T-helper 22 cell (primary cell): Measurements from ENCODE around the gene MTMR4.
A peak's percentile ranks its signal among the peaks of the same experiment; 100 is the strongest.
"Not testable (repeated sequence)": the region's sequence is repeated elsewhere in the genome, so short reads cannot be mapped to it uniquely, and the experiment has no call there.

ENCODE experiments used
- DNase-seq: peaks from one replicate; pipeline ENCODE4 v3.0.0-alpha.2; 2020; ENCODE audit warnings: low read depth

The MTMR4 gene

GRCh38 chr17:58525239-58525638, 10.8 kb upstream of the MTMR4 start:
- no peak for DNase-seq

DNA sequence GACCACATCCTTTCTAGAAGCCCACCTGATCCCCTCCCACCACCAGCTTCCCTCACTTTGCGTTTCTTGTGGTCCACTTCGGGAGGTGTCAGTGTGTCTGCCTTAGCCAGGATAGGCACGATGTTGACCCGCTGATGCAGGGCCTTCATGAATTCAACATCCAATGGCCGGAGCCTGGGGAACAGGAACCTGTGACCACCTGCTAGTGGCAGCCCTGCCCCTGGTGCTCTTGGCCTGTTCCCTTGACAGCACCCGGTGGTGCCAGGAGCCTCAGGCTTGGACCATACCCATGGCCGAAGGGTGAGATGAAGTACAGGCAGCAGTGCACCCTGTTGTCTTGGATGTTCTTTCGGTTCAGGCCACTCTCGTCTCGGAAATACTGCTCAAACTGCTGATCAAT, 7.2 kb upstream of the MTMR4 start:
- DNase-seq: no peak

- no peak for DNase-seq
These were observed 6.5 kb upstream of the MTMR4 start for GRCh38 chr17:58520843-58521430.

DNA sequence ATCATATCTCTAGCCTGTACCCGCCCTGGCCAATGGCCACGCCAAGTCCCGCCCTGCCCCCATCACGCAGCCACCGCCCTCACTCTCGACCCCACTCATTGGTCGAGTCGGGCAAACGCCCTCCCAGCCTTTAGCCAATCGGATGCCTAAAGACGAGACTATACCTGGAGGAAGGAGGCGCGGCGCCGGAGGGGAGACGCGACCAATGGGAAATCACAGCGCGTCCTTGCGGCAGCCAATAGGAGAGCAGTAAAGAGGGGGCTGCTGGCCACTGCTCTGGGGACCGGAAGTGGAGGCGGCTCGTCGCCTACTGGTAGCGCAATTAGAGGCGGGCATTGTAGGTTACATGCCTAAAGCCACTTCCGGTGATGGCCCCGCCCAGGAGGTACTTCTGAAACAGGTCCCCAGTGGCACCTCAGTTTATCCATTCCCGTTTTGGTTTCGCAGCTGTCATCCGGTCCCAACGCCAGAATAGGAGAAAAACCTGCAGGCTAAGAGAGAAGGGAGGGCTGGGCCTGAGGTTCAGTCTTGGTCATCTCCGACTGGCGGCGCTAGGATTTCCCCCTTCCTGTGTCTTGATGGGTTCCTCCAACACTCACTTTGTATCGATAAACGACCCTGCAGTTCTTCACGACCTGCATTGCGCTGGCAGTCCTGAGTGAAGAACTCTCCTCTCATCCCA, 3.6 kb upstream of the MTMR4 start:
- DNase-seq: peak; percentile 100

GRCh38 chr17:58517378-58517927, 3.0 kb upstream of the MTMR4 start:
- no peak for DNase-seq

- no peak for DNase-seq
These were observed 2.4 kb upstream of the MTMR4 start for GRCh38 chr17:58516644-58517377.

- DNase-seq: no peak
These were observed 848 bp upstream of the MTMR4 start for GRCh38 chr17:58515286-58515685.

DNA sequence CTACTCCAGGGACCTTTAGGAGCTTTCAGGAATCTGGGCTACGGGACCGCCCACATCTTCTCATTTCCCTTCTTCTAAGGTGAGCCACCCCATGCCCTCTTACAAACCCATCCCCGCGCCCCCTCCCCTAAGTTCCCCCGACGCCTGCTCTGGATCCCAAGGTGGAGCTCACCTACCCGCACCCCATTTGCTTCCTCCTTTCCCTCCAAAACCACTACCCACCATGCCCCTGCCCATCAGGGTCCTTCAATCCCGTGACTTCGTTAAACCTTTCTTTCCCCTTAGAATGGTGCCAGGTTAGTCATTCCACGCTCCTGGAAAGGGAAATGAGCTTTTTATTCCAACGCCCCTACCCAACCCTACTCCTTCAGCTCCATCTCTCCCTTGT, 326 bp upstream of the MTMR4 start:
- no peak for DNase-seq

DNA sequence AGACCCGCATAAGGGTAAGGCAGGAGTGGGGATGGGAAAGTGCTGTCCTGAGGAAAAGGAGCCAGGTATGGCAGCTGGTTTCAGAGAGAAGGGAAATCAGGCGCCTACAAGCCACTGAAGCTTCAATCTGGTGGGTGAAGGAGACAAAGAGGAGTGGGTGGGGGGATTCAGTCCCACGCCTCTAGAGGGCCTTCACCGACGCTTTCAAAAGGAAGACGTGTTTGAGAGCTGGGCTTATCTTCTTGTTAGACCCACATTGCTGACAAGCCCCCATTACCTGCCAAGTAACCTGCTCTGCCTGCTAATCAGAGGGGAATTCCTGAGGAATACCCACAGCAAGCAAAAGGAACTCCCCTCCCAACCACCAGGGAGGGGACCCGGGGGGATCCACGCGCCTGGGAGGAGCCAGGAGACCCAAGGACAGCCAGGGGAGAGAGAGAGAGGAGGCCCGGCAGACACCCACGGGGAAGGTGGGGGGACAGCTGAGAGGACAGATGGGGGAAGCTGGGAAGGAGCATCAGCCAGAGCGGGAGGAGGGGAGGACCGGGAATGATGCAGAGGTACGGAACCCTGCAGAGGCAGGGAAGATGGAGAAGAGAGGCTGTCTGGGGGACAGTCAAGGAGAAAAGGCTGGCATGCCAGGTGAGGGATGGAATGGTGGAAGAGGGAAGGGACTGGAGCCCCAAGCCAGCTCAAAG, 1.0 kb downstream of the MTMR4 start:
- DNase-seq: peak; percentile 13

GRCh38 chr17:58510075-58510474, 4.4 kb downstream of the MTMR4 start:
- no peak for DNase-seq

- no peak for DNase-seq
These were observed 5.9 kb downstream of the MTMR4 start for GRCh38 chr17:58508341-58509067.

DNA sequence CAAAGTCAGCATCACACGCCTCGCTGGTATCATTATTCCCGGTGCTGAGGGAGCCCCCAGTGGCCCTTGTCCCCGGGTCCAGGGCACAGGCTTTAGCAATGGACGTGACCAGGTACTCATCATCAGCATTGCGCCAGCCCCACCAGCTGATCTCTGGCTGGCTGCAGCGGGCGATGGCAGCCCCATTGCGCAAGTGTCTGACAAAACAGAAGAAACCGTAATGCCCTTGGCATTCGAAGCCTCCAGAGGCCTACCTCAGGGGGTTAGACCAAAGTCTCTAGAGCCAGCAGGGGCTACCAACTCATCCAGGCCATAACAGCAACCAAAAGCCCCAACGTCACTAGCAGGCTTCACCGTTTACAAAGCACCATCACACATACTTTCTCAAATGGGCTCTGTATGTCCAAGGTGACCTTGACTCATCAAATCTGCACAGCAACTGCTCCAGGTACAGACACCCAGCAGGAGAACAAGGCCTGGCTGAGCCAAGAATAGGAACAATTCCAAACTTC, 7.3 kb downstream of the MTMR4 start:
- DNase-seq: no peak

DNA sequence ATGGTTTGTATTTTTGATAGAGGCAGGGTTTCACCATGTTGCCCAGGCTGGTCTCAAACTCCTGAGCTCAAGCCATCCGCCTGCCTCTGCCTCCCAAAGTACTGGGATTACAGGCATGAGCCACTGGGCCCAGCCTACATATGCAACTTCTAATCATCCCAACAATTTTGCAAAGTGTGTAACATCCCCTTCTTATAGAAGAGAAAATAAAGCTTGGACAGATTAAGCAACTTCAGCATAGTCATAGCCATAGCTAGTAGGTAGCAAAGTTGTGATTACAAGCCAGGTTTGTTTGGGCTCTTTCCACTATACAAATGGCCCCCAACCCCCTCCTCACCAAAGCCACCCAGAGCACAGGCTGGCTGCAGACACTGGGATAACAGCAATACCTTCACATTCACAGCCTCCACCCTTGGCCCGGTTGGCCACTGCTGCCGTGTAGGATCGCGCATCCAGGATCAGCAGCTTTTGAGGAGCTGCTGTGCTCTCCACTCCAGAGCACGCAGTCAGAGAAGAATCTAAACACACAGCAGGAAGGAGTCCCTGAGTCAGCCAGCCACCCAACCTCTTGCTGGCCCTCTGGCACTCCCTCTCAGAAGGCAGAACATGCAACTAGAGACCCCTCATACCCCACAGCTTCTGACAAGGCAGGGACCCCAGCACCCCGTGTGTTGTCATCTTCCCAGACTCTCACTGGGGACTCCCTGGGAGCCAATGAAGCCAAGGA, 7.9 kb downstream of the MTMR4 start:
- no peak for DNase-seq

DNA sequence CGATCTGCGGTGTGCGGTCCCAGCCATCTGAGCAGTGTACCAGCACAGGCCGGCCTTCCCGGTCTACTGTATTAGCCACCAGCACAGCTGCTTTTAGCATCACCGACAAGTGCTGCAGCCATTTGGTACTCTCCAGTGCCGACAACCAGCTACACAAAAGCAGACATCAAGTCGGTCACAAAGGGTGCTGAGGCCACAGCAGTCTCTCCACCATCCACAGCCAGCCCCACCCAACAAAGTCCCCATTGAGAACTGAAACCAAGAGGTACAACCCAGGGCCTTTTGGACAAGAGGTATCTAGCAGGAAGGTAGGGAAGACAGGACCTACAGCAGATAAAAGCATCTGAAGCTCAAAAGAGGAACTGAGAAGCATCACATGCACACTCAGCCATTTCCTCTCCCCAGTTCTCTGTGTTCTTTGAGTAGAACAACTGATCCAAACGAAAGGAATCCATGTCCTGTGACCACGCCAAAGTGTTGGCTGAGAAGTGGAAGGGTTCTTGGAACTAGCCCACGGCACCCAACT, 9.5 kb downstream of the MTMR4 start:
- no peak for DNase-seq

GRCh38 chr17:58503866-58504265, 10.6 kb downstream of the MTMR4 start:
- DNase-seq: no peak

- not testable (repeated sequence) for DNase-seq
These were observed 11.3 kb downstream of the MTMR4 start for GRCh38 chr17:58503134-58503533.

DNA sequence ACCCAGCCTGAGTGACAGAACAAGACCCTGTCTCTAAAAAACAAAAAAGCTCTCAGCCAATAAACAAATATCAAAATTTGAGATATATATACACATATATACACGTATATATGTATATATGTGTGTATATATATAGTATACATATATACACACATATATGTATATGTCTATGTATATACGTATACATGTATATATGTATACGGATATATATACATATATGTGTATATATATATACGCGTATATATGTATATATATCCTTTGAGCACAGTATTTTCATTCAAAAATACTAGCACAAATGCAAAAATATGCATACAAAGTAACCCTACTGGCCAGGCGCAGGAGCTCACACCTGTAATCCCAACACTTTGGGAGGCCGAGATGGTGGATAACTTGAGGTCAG, 13.0 kb downstream of the MTMR4 start:
- no peak for DNase-seq

- no peak for DNase-seq
These were observed 16.1 kb downstream of the MTMR4 start for GRCh38 chr17:58498177-58498828.

- no peak for DNase-seq
These were observed 20.9 kb downstream of the MTMR4 start for GRCh38 chr17:58493506-58493905.
